Measurements from ENCODE around the gene USP10. TPM values are rescaled to one million over a fixed set of nuclear protein-coding genes. Genes with fewer than 3 reads are reported as not detected.
A peak's percentile ranks its signal among the peaks of the same experiment; 100 is the strongest.

The USP10 gene
- polyA plus RNA-seq, 2 donors: 17.1 to 25.9 TPM

- H3K27me3 ChIP-seq (ENCODE audit: control insufficient read depth in 1 of 2, insufficient read depth in 2 of 2, low read length in 2 of 2): no peaks in the 10 kb centered on the region
- no peaks in the 10 kb centered on the region for H3K9me3 ChIP-seq (ENCODE audit: control insufficient read depth in 2 of 2, insufficient read depth in 1 of 2, low read depth in 1 of 2, low read length in 1 of 2)
- peaks cover 0 to 3% of the 10 kb centered on the region in 2 donors for H3K36me3 ChIP-seq (ENCODE audit: control insufficient read depth in 2 of 2, insufficient read depth in 2 of 2, low read length in 1 of 2)
- H3K4me1 ChIP-seq (ENCODE audit: control insufficient read depth in 2 of 2, insufficient read depth in 2 of 2, low read length in 1 of 2): peaks cover 5 to 10% of the 10 kb centered on the region in 2 donors
- WGBS, 2 donors: 40 to 47% methylated on average over 11 of the region's 11 CpGs
- no peak overlapping the region for H3K4me3 ChIP-seq (ENCODE audit: low read depth in 1 of 2, low read length in 2 of 2)
- peak overlapping the region in 1 of 2 donors; percentile 0 for H3K27ac ChIP-seq (ENCODE audit: low read depth in 2 of 2, low read length in 1 of 2)
Observed at GRCh38 chr16:84785843-84786581, 86.2 kb downstream of the USP10 start.

- Histone ChIP-seq H3K27me3 (ENCODE audit: control insufficient read depth in 1 of 2, insufficient read depth in 2 of 2, low read length in 2 of 2) (no peaks in the 10 kb centered on the region), H3K4me1 (ENCODE audit: control insufficient read depth in 2 of 2, insufficient read depth in 2 of 2, low read length in 1 of 2) (peaks cover 5 to 10% of the 10 kb centered on the region in 2 donors), H3K4me3 (ENCODE audit: low read depth in 1 of 2, low read length in 2 of 2) (no peak overlapping the region), H3K27ac (ENCODE audit: low read depth in 2 of 2, low read length in 1 of 2) (no peak overlapping the region), H3K36me3 (ENCODE audit: control insufficient read depth in 2 of 2, insufficient read depth in 2 of 2, low read length in 1 of 2) (peaks cover 0 to 3% of the 10 kb centered on the region in 2 donors), H3K9me3 (ENCODE audit: control insufficient read depth in 2 of 2, insufficient read depth in 1 of 2, low read depth in 1 of 2, low read length in 1 of 2) (no peaks in the 10 kb centered on the region)
- WGBS, 2 donors: 70 to 71% methylated on average over 13 of the region's 13 CpGs
Observed at GRCh38 chr16:84786605-84787262, 86.9 kb downstream of the USP10 start.

GRCh38 chr16:84787263-84787622 lies 87.4 kb downstream of the USP10 start:
- no peaks in the 10 kb centered on the region for H3K27me3 ChIP-seq (ENCODE audit: control insufficient read depth in 1 of 2, insufficient read depth in 2 of 2, low read length in 2 of 2)
- H3K27ac ChIP-seq (ENCODE audit: low read depth in 2 of 2, low read length in 1 of 2): no peak overlapping the region
- peaks cover 0 to 3% of the 10 kb centered on the region in 2 donors for H3K36me3 ChIP-seq (ENCODE audit: control insufficient read depth in 2 of 2, insufficient read depth in 2 of 2, low read length in 1 of 2)
- H3K4me1 ChIP-seq (ENCODE audit: control insufficient read depth in 2 of 2, insufficient read depth in 2 of 2, low read length in 1 of 2): peaks cover 5 to 10% of the 10 kb centered on the region in 2 donors
- WGBS, 2 donors: 56 to 59% methylated on average over 5 of the region's 5 CpGs
- no peaks in the 10 kb centered on the region for H3K9me3 ChIP-seq (ENCODE audit: control insufficient read depth in 2 of 2, insufficient read depth in 1 of 2, low read depth in 1 of 2, low read length in 1 of 2)
- H3K4me3 ChIP-seq (ENCODE audit: low read depth in 1 of 2, low read length in 2 of 2): no peak overlapping the region

GRCh38 chr16:84788920-84789391 lies 89.2 kb downstream of the USP10 start:
- H3K27ac ChIP-seq (ENCODE audit: low read depth in 2 of 2, low read length in 1 of 2): no peak overlapping the region
- 87 to 88% methylated on average over 22 of the region's 22 CpGs for WGBS, 2 donors
- H3K9me3 ChIP-seq (ENCODE audit: control insufficient read depth in 2 of 2, insufficient read depth in 1 of 2, low read depth in 1 of 2, low read length in 1 of 2): no peaks in the 10 kb centered on the region
- H3K4me3 ChIP-seq (ENCODE audit: low read depth in 1 of 2, low read length in 2 of 2): no peak overlapping the region
- H3K4me1 ChIP-seq (ENCODE audit: control insufficient read depth in 2 of 2, insufficient read depth in 2 of 2, low read length in 1 of 2): peaks cover 5 to 10% of the 10 kb centered on the region in 2 donors
- H3K36me3 ChIP-seq (ENCODE audit: control insufficient read depth in 2 of 2, insufficient read depth in 2 of 2, low read length in 1 of 2): peaks cover 0 to 3% of the 10 kb centered on the region in 2 donors
- no peaks in the 10 kb centered on the region for H3K27me3 ChIP-seq (ENCODE audit: control insufficient read depth in 1 of 2, insufficient read depth in 2 of 2, low read length in 2 of 2)

GRCh38 chr16:84789431-84789830 lies 89.6 kb downstream of the USP10 start:
- 83 to 84% methylated on average over 11 of the region's 11 CpGs for WGBS, 2 donors

GRCh38 chr16:84790301-84790700 lies 90.5 kb downstream of the USP10 start:
- H3K9me3 ChIP-seq (ENCODE audit: control insufficient read depth in 2 of 2, insufficient read depth in 1 of 2, low read depth in 1 of 2, low read length in 1 of 2): no peaks in the 10 kb centered on the region
- peaks cover 0 to 3% of the 10 kb centered on the region in 2 donors for H3K36me3 ChIP-seq (ENCODE audit: control insufficient read depth in 2 of 2, insufficient read depth in 2 of 2, low read length in 1 of 2)
- WGBS, 2 donors: 86 to 88% methylated on average over 4 of the region's 4 CpGs
- no peaks in the 10 kb centered on the region for H3K27me3 ChIP-seq (ENCODE audit: control insufficient read depth in 1 of 2, insufficient read depth in 2 of 2, low read length in 2 of 2)
- H3K27ac ChIP-seq (ENCODE audit: low read depth in 2 of 2, low read length in 1 of 2): no peak overlapping the region
- H3K4me1 ChIP-seq (ENCODE audit: control insufficient read depth in 2 of 2, insufficient read depth in 2 of 2, low read length in 1 of 2): peaks cover 4 to 10% of the 10 kb centered on the region in 2 donors
- H3K4me3 ChIP-seq (ENCODE audit: low read depth in 1 of 2, low read length in 2 of 2): no peak overlapping the region

More at GRCh38 chr16:84789431-84789830, 89.6 kb downstream of the USP10 start:
- no peak overlapping the region for H3K4me3 ChIP-seq (ENCODE audit: low read depth in 1 of 2, low read length in 2 of 2)
- no peak overlapping the region for H3K27ac ChIP-seq (ENCODE audit: low read depth in 2 of 2, low read length in 1 of 2)
- H3K36me3 ChIP-seq (ENCODE audit: control insufficient read depth in 2 of 2, insufficient read depth in 2 of 2, low read length in 1 of 2): peaks cover 0 to 3% of the 10 kb centered on the region in 2 donors
- peaks cover 5 to 10% of the 10 kb centered on the region in 2 donors for H3K4me1 ChIP-seq (ENCODE audit: control insufficient read depth in 2 of 2, insufficient read depth in 2 of 2, low read length in 1 of 2)
- no peaks in the 10 kb centered on the region for H3K27me3 ChIP-seq (ENCODE audit: control insufficient read depth in 1 of 2, insufficient read depth in 2 of 2, low read length in 2 of 2)
- no peaks in the 10 kb centered on the region for H3K9me3 ChIP-seq (ENCODE audit: control insufficient read depth in 2 of 2, insufficient read depth in 1 of 2, low read depth in 1 of 2, low read length in 1 of 2)

GRCh38 chr16:84791088-84791487 lies 91.3 kb downstream of the USP10 start:
- no peak overlapping the region for H3K27ac ChIP-seq (ENCODE audit: low read depth in 2 of 2, low read length in 1 of 2)
- H3K9me3 ChIP-seq (ENCODE audit: control insufficient read depth in 2 of 2, insufficient read depth in 1 of 2, low read depth in 1 of 2, low read length in 1 of 2): no peaks in the 10 kb centered on the region
- WGBS, 2 donors: 74 to 82% methylated on average over 12 of the region's 12 CpGs

GRCh38 chr16:84791501-84791900 lies 91.7 kb downstream of the USP10 start:
- no peak overlapping the region for H3K27ac ChIP-seq (ENCODE audit: low read depth in 2 of 2, low read length in 1 of 2)
- H3K9me3 ChIP-seq (ENCODE audit: control insufficient read depth in 2 of 2, insufficient read depth in 1 of 2, low read depth in 1 of 2, low read length in 1 of 2): no peaks in the 10 kb centered on the region
- WGBS, 2 donors: 80 to 85% methylated on average over 6 of the region's 6 CpGs
- peaks cover 0 to 3% of the 10 kb centered on the region in 2 donors for H3K36me3 ChIP-seq (ENCODE audit: control insufficient read depth in 2 of 2, insufficient read depth in 2 of 2, low read length in 1 of 2)
- no peak overlapping the region for H3K4me3 ChIP-seq (ENCODE audit: low read depth in 1 of 2, low read length in 2 of 2)
- peaks cover 0 to 5% of the 10 kb centered on the region in 2 donors for H3K4me1 ChIP-seq (ENCODE audit: control insufficient read depth in 2 of 2, insufficient read depth in 2 of 2, low read length in 1 of 2)
- H3K27me3 ChIP-seq (ENCODE audit: control insufficient read depth in 1 of 2, insufficient read depth in 2 of 2, low read length in 2 of 2): no peaks in the 10 kb centered on the region

More at GRCh38 chr16:84791088-84791487, 91.3 kb downstream of the USP10 start:
- H3K4me3 ChIP-seq (ENCODE audit: low read depth in 1 of 2, low read length in 2 of 2): no peak overlapping the region
- H3K27me3 ChIP-seq (ENCODE audit: control insufficient read depth in 1 of 2, insufficient read depth in 2 of 2, low read length in 2 of 2): no peaks in the 10 kb centered on the region
- peaks cover 0 to 7% of the 10 kb centered on the region in 2 donors for H3K4me1 ChIP-seq (ENCODE audit: control insufficient read depth in 2 of 2, insufficient read depth in 2 of 2, low read length in 1 of 2)
- peaks cover 0 to 3% of the 10 kb centered on the region in 2 donors for H3K36me3 ChIP-seq (ENCODE audit: control insufficient read depth in 2 of 2, insufficient read depth in 2 of 2, low read length in 1 of 2)

- H3K36me3 ChIP-seq (ENCODE audit: control insufficient read depth in 2 of 2, insufficient read depth in 2 of 2, low read length in 1 of 2): no peaks in the 10 kb centered on the region
Observed at GRCh38 chr16:84794186-84794585, 94.4 kb downstream of the USP10 start.

More at GRCh38 chr16:84794186-84794585, 94.4 kb downstream of the USP10 start:
- H3K27ac ChIP-seq (ENCODE audit: low read depth in 2 of 2, low read length in 1 of 2): peak overlapping the region; percentile 63 to 81
- H3K27me3 ChIP-seq (ENCODE audit: control insufficient read depth in 1 of 2, insufficient read depth in 2 of 2, low read length in 2 of 2): no peaks in the 10 kb centered on the region
- no peak overlapping the region for H3K4me3 ChIP-seq (ENCODE audit: low read depth in 1 of 2, low read length in 2 of 2)
- WGBS, 2 donors: 77 to 78% methylated on average over 6 of the region's 6 CpGs
- no peaks in the 10 kb centered on the region for H3K9me3 ChIP-seq (ENCODE audit: control insufficient read depth in 2 of 2, insufficient read depth in 1 of 2, low read depth in 1 of 2, low read length in 1 of 2)
- no peaks in the 10 kb centered on the region for H3K4me1 ChIP-seq (ENCODE audit: control insufficient read depth in 2 of 2, insufficient read depth in 2 of 2, low read length in 1 of 2)

Data from esophagus (tissue), 2 donors.